Hepatocyte (in vitro differentiated cells): ENCODE measurements around the gene AQP12A.

Experiments
- CTCF ChIP-seq: fragments of 200-600 bp; sonication (generic); IDR thresholded peaks from 2 replicates; pipeline ENCODE4 v1.5.1; 2016; ENCODE audit warnings: antibody characterized with exemption, mild to moderate bottlenecking; ENCODE audit not compliant: poor library complexity
- EZH2 ChIP-seq: fragments of 200-600 bp; sonication (generic); IDR thresholded peaks from 2 replicates; pipeline ENCODE4 v1.6.1; 2016; ENCODE audit warnings: antibody characterized with exemption, mild to moderate bottlenecking, borderline replicate concordance
- EZH2phosphoT487 ChIP-seq: fragments of 200-600 bp; sonication (generic); IDR thresholded peaks from one replicate; pipeline ENCODE4 v1.6.1; 2018; ENCODE audit warnings: antibody characterized with exemption, mild to moderate bottlenecking, low read depth, moderate library complexity; ENCODE audit not compliant: unreplicated experiment, severe bottlenecking

GRCh38 chr2:240646176-240646899 is 45.3 kb upstream of the AQP12A start:
- TF ChIP-seq CTCF = no peak
- TF ChIP-seq EZH2 = no peak
- no peak for TF ChIP-seq EZH2phosphoT487
